Endothelial cell of umbilical vein (primary cell): ENCODE results near the gene RPS27. TPM values are rescaled to one million over a fixed set of nuclear protein-coding genes. Genes with fewer than 3 reads are reported as not detected.

ENCODE experiments used
- BruUV-seq: library from RNA; stranded (reverse); fragments of 400-500 nt; replicated peaks from 2 replicates; lab custom pipeline; 2021; lab: Mats Ljungman, UMichigan
- CTCF ChIA-PET: fragments of 300-600, 350-600 bp; sonication (Branson Sonifier 250); formaldehyde crosslinking; loops from one replicate; lab custom pipeline; 2021; ENCODE audit warnings: antibody characterized with exemption, inconsistent platforms; lab: Charles Lee
- POLR2A ChIA-PET: fragments of 300-600, 350-600 bp; sonication (Branson Sonifier 250); formaldehyde crosslinking; loops from one replicate; lab custom pipeline; 2021; ENCODE audit warnings: antibody characterized with exemption, inconsistent platforms; lab: Charles Lee
- DNase-seq: peaks from one replicate; pipeline ENCODE4 v3.0.0-alpha.2; 2011; ENCODE audit warnings: low read depth, low spot score
- FAIRE-seq: peaks from 2 replicates; lab custom pipeline; 2011; peaks lifted over from hg19 to GRCh38; lab: Jason Lieb, UNC
- H2AFZ ChIP-seq: 2 replicates; pipeline ENCODE4 v1.6.0; 2012; ENCODE audit warnings: low read depth, low read length, control low read depth, inconsistent platforms
- H3K27ac ChIP-seq: 2 replicates; pipeline ENCODE4 v1.5.1; 2011; ENCODE audit warnings: low read depth, mild to moderate bottlenecking, control low read depth, low read length, moderate library complexity; ENCODE audit not compliant: insufficient read depth
- H3K27me3 ChIP-seq, 2 experiments: 2 replicates each; pipeline versions ENCODE4 v1.6.0 to v1.6.1; 2011; ENCODE audit warnings: low read length in 2 of 2, mixed read lengths in 1 of 2; ENCODE audit not compliant: control insufficient read depth in 2 of 2, insufficient read depth in 2 of 2
- H3K36me3 ChIP-seq, 2 experiments: 2 replicates in 1 of 2; 3 replicates in 1 of 2; pipeline ENCODE4 v1.5.1; 2011; ENCODE audit warnings: low read length in 2 of 2, mild to moderate bottlenecking in 1 of 2, moderate library complexity in 1 of 2; ENCODE audit not compliant: control insufficient read depth in 2 of 2, insufficient read depth in 2 of 2; ENCODE audit errors: extremely low read depth in 1 of 2
- H3K4me1 ChIP-seq: 3 replicates; pipeline ENCODE4 v1.5.1; 2011; ENCODE audit warnings: mild to moderate bottlenecking, low read length; ENCODE audit not compliant: control insufficient read depth, insufficient read depth; ENCODE audit errors: extremely low read depth
- H3K4me2 ChIP-seq: 2 replicates; pipeline ENCODE4 v1.6.1; 2011; ENCODE audit warnings: low read length, control low read depth, mixed read lengths; ENCODE audit not compliant: insufficient read depth
- H3K4me3 ChIP-seq, 3 experiments: fragments of 200-600 bp in 1 of 3; sonication (generic), shearing (Covaris generic) in 1 of 3; replicated peaks in 1 of 3; 2 replicates each; pipeline ENCODE4 v1.5.1; 2011 to 2016; ENCODE audit warnings: control low read depth in 3 of 3, low read length in 3 of 3, mild to moderate bottlenecking in 2 of 3, inconsistent platforms in 1 of 3, low read depth in 1 of 3, moderate library complexity in 1 of 3; ENCODE audit not compliant: insufficient read depth in 1 of 3
- H3K79me2 ChIP-seq: 2 replicates; pipeline ENCODE4 v1.6.0; 2012; ENCODE audit warnings: low read length, inconsistent platforms; ENCODE audit not compliant: control insufficient read depth, insufficient read depth
- H3K9ac ChIP-seq: replicated peaks from 2 replicates; pipeline ENCODE3; 2011; ENCODE audit warnings: low read length, control low read depth; ENCODE audit not compliant: insufficient read depth; ENCODE audit errors: extremely low read depth
- H3K9me1 ChIP-seq: replicated peaks from 3 replicates; pipeline ENCODE4 v1.6.0; 2011; ENCODE audit warnings: mild to moderate bottlenecking, low read length; ENCODE audit not compliant: control insufficient read depth, insufficient read depth; ENCODE audit errors: extremely low read depth
- H3K9me3 ChIP-seq: replicated peaks from 2 replicates; pipeline ENCODE4 v1.5.1; 2012; ENCODE audit warnings: low read length, inconsistent platforms; ENCODE audit not compliant: control insufficient read depth, insufficient read depth
- H4K20me1 ChIP-seq: replicated peaks from 2 replicates; pipeline ENCODE3; 2011; ENCODE audit warnings: mild to moderate bottlenecking, low read length; ENCODE audit not compliant: control insufficient read depth, insufficient read depth; ENCODE audit errors: extremely low read depth
- EZH2 ChIP-seq: IDR thresholded peaks from 2 replicates; pipeline ENCODE4 v1.6.1; 2012; ENCODE audit warnings: borderline replicate concordance, low read depth, mild to moderate bottlenecking, moderate library complexity, low read length, inconsistent platforms; ENCODE audit not compliant: severe bottlenecking
- FOS ChIP-seq: IDR thresholded peaks from 2 replicates; pipeline ENCODE4 v1.6.1; 2011; ENCODE audit warnings: mild to moderate bottlenecking, low read length, moderate library complexity, borderline replicate concordance; ENCODE audit not compliant: insufficient read depth
- GATA2 ChIP-seq: IDR thresholded peaks from 2 replicates; pipeline ENCODE4 v1.7.0; 2011; ENCODE audit warnings: low read depth, mild to moderate bottlenecking, moderate library complexity, mixed read lengths, low read length; ENCODE audit not compliant: insufficient read length, insufficient read depth
- JUN ChIP-seq: IDR thresholded peaks from 2 replicates; pipeline ENCODE4 v1.6.1; 2011; ENCODE audit warnings: borderline replicate concordance, low read depth; ENCODE audit not compliant: insufficient read length, insufficient read depth
- MYC ChIP-seq: IDR thresholded peaks from one replicate; pipeline ENCODE4 v1.6.1; 2011; ENCODE audit warnings: mild to moderate bottlenecking, low read depth, low read length
- POLR2A ChIP-seq: IDR thresholded peaks from 2 replicates; pipeline ENCODE4 v1.6.1; 2012; ENCODE audit warnings: low read depth, mild to moderate bottlenecking, control low read depth, low read length
- POLR2AphosphoS5 ChIP-seq: IDR thresholded peaks from 2 replicates; pipeline ENCODE4 v1.6.1; 2012; ENCODE audit warnings: low read depth, mild to moderate bottlenecking, control low read depth, low read length, moderate library complexity; ENCODE audit not compliant: insufficient read depth
- dilution Hi-C: fragments of 300-500 bp; cut with MboI; formaldehyde crosslinking; loops from one replicate; pipeline ENCODE4 v1.15.0; 2019; ENCODE audit warnings: low sequenced_read_pairs; ENCODE audit not compliant: extremely low pct_ligation_motif_present
- intact Hi-C: fragments of 100-400 bp; cut with micrococcal nuclease; formaldehyde crosslinking; loops from one replicate; pipeline ENCODE4 v1.10.0; 2022
- polyA plus RNA-seq, 4 experiments: library from polyadenylated mRNA; depleted of rRNA in 3 of 4; stranded (reverse) in 3 of 4; unstranded in 1 of 4; fragments of >200 nt; gene quantifications; 2 replicates each; pipeline versions ENCODE4 v1.2.1 to v1.2.3, GENCODE V29; 2011 to 2012; ENCODE audit warnings: missing spikeins in 1 of 4
- total RNA-seq: library from RNA; stranded (reverse); gene quantifications from 2 replicates; pipeline ENCODE4 v1.2.3, GENCODE V29; 2021
- TF ChIP-seq, protein P1 (sequence below): IDR thresholded peaks from 2 replicates; pipeline ENCODE4 v1.6.1; 2011; ENCODE audit not compliant: insufficient read depth, insufficient read length
- TF ChIP-seq, protein P2 (sequence below), 2 donors: IDR thresholded peaks; 1 replicate in 1 of 2; 2 replicates in 1 of 2; pipeline ENCODE4 v1.5.1; 2011; ENCODE audit warnings: low read length in 2 of 2, mild to moderate bottlenecking in 2 of 2, moderate library complexity in 2 of 2, control low read depth in 1 of 2, inconsistent platforms in 1 of 2, low read depth in 1 of 2; ENCODE audit not compliant: insufficient read depth in 1 of 2; ENCODE audit errors: extremely low read depth in 1 of 2

The RPS27 gene
- total and polyA plus RNA-seq, 2 donors (not counting 3 experiments of a cell fraction or from before 2014, with no cell fraction given) = 1,120 to 1,521 TPM

DNA sequence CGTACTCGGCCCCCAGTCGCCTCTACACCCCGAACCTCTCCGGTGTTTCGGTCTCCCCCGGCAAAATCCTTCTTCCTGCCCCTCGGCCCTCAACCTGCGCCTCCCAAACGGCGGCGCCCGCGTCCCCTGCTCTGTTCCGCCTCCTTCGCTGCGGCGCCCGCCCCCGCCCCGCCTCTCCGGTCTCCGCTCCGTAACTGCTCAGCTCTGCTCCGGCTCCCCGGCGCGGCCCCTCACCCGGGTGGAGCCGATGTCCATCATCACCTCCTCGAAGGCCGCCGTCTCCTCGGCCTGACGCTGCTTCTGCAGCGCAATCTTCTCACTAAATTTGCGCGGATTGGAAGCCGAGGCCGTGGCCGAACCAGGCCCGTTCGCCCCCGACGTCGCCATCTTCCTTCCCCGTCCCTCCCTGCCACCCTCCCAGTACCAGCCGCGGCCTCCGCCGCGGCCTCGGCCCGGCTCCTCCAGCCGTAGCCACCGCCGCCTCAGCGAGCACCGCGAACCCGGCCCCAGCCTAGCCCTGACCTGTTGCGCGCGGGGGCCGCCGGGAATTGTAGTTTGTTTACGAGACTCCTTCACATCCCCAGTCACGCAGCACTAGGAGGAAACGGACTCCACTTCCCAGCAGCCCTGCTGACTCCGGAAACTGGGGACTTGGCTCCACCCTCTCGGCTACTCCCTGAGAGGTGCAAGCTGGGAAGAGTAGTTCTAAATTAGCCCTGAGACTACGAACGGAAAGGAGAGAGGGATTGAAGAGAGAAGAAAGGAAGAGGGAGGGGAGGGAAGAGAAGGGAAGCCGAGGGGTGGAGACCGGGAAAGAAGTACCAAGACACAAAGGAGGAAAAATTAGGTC lies 32.2 kb upstream of the RPS27 start, which contains the start of gene CRTC2:
TSS of gene CRTC2 (minus strand) at position 502 of the 850 bp plus-strand sequence. CDS start at position 387, 115 bp downstream.
- no peaks in the 10 kb centered on the region for H3K9me3 ChIP-seq
- H3K36me3 ChIP-seq = peaks cover 0 to 17% of the 10 kb centered on the region in 2 experiments
- H3K79me2 ChIP-seq = peaks cover 45% of the 10 kb centered on the region
- dilution Hi-C loops = no loop called here
- BruUV-seq = no TSS peak
- peak within 1 kb of the TSS; percentile 72 for H3K9ac ChIP-seq
- no peaks in the 10 kb centered on the region for H4K20me1 ChIP-seq
- TF ChIP-seq POLR2A (peak; percentile 33), POLR2AphosphoS5 (peak; percentile 81), EZH2 (no peak)
- H3K27ac ChIP-seq = peak within 1 kb of the TSS; percentile 18
- peak within 1 kb of the TSS; percentile 72 for H3K4me2 ChIP-seq
- H2AFZ ChIP-seq = peak within 1 kb of the TSS; percentile 47
- no peaks in the 10 kb centered on the region for H3K9me1 ChIP-seq
- FAIRE-seq (peak; percentile 100), DNase-seq (peak; percentile 98)
- CTCF ChIA-PET = interaction anchor here (1.5 to 4.2 kb wide), 4 partner anchors 9 to 21 kb away, joined by 4 to 25 read pairs (median 7); partner anchors contain the start of genes CREB3L4, DENND4B and JTB
- H3K27me3 ChIP-seq = no peaks in the 10 kb centered on the region
- H3K4me1 ChIP-seq = peaks cover 35% of the 10 kb centered on the region
- intact Hi-C loops = loop anchor here (1.0 kb wide), 4 partner anchors 12 to 35 kb away; partner anchors contain the start of genes DENND4B and JTB
- peak within 1 kb of the TSS; percentile 47 to 80 (median 75) for H3K4me3 ChIP-seq
- POLR2A ChIA-PET = interaction anchor here (0.9 to 1.2 kb wide), 2 partner anchors 12 to 77 kb away, joined by 3 to 5 read pairs; partner anchors contain the start of gene DENND4B

DNA sequence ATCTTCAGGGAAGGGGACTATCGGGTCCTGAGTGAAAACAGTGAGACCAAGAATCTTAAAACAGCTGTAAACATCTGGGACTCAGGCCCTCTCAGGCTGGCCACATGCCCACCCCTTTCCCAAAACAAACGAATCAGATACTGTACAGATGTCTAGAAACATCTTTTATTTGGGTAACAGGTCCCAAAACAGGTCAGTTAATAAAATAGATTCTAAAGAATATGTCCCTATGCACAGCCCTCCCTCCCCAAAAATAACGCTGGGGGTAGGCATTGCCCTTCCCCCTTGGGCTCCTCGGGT lies 31.7 kb upstream of the RPS27 start:
- Histone ChIP-seq H3K27ac (no peak overlapping the region), H3K9me1 (no peaks in the 10 kb centered on the region), H3K9me3 (no peaks in the 10 kb centered on the region), H3K79me2 (peaks cover 45% of the 10 kb centered on the region), H3K4me3 (no peak overlapping the region), H3K4me1 (peaks cover 38% of the 10 kb centered on the region), H2AFZ (peak overlapping the region; percentile 47), H3K9ac (no peak overlapping the region), H3K27me3 (no peaks in the 10 kb centered on the region), H4K20me1 (no peaks in the 10 kb centered on the region), H3K36me3 (peaks cover 0 to 15% of the 10 kb centered on the region in 2 experiments), H3K4me2 (peak overlapping the region; percentile 31)
- intact Hi-C loops = loop anchor here (1.0 kb wide), 4 partner anchors 13 to 36 kb away; partner anchors contain the start of genes DENND4B and JTB
- dilution Hi-C loops = no loop called here
- BruUV-seq = TSS peak; percentile 1
- POLR2A ChIA-PET = interaction anchor here (0.9 kb wide), 1 partner anchor 12 kb away, joined by 5 read pairs; the partner anchor contains the start of gene DENND4B
- CTCF ChIA-PET = interaction anchor here (1.5 to 4.2 kb wide), 4 partner anchors 8 to 22 kb away, joined by 4 to 25 read pairs (median 7); partner anchors contain the start of genes CREB3L4, DENND4B and JTB
- DNase-seq (no peak), FAIRE-seq (no peak)
- TF ChIP-seq MYC (no peak), GATA2 (no peak), FOS (no peak), POLR2AphosphoS5 (no peak), JUN (no peak), EZH2 (no peak), POLR2A (no peak)
- TF ChIP-seq, protein P1, sequence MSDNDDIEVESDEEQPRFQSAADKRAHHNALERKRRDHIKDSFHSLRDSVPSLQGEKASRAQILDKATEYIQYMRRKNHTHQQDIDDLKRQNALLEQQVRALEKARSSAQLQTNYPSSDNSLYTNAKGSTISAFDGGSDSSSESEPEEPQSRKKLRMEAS = no peak
- TF ChIP-seq, protein P2, sequence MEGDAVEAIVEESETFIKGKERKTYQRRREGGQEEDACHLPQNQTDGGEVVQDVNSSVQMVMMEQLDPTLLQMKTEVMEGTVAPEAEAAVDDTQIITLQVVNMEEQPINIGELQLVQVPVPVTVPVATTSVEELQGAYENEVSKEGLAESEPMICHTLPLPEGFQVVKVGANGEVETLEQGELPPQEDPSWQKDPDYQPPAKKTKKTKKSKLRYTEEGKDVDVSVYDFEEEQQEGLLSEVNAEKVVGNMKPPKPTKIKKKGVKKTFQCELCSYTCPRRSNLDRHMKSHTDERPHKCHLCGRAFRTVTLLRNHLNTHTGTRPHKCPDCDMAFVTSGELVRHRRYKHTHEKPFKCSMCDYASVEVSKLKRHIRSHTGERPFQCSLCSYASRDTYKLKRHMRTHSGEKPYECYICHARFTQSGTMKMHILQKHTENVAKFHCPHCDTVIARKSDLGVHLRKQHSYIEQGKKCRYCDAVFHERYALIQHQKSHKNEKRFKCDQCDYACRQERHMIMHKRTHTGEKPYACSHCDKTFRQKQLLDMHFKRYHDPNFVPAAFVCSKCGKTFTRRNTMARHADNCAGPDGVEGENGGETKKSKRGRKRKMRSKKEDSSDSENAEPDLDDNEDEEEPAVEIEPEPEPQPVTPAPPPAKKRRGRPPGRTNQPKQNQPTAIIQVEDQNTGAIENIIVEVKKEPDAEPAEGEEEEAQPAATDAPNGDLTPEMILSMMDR (IDR thresholded peaks at IDR 0.05; ENCODE audit: extremely low read depth in 1 of 2, insufficient read depth in 1 of 2, low read depth in 1 of 2, low read length in 2 of 2) = no peak
